Measurements from ENCODE around the gene GRM3. TPM values are rescaled to one million over a fixed set of nuclear protein-coding genes. Genes with fewer than 3 reads are reported as not detected.

The GRM3 gene
- total and polyA plus RNA-seq, 2 donors (not counting 3 experiments of a cell fraction or from before 2014, with no cell fraction given), result not detected

DNA sequence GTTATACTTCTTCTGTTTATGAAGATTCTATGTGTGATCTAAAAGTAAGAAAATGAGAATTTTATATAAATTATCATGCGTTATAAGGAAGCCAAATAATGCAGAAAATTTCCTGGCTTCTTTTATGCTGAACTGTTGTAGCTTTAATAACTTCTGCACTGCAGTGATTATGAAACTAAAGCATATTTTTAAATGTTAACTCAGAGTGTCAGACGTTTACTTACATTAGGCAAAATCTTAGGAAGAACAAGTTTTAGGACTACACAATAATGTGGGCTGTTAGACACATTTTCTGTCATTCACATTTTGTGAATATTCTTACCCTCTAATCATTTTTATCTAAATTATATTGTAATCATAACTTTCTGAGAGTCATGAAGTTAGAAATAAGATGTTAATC, 22.0 kb downstream of the GRM3 start:
- Histone ChIP-seq H3K4me2 (ENCODE audit: insufficient read depth, low read length) (no peak overlapping the region), H3K79me2 (ENCODE audit: control insufficient read depth, insufficient read depth, low read length) (no peaks in the 10 kb centered on the region), H3K27ac (ENCODE audit: insufficient read depth, low read depth, low read length) (no peak overlapping the region), H3K4me1 (ENCODE audit: control insufficient read depth, extremely low read depth, insufficient read depth, low read length) (no peaks in the 10 kb centered on the region), H3K9ac (replicated peaks; ENCODE audit: extremely low read depth, insufficient read depth, low read length) (no peak overlapping the region), H3K9me1 (replicated peaks; ENCODE audit: control insufficient read depth, extremely low read depth, insufficient read depth, low read length) (no peaks in the 10 kb centered on the region), H2AFZ (ENCODE audit: low read depth, low read length) (no peak overlapping the region), H3K27me3 (ENCODE audit: control insufficient read depth in 2 of 2, insufficient read depth in 2 of 2, low read length in 2 of 2) (no peaks in the 10 kb centered on the region), H3K9me3 (replicated peaks; ENCODE audit: control insufficient read depth, insufficient read depth, low read length) (no peaks in the 10 kb centered on the region), H3K4me3 (replicated peaks in 1 of 3; ENCODE audit: insufficient read depth in 1 of 3, low read depth in 1 of 3, low read length in 3 of 3) (no peak overlapping the region), H3K36me3 (ENCODE audit: control insufficient read depth in 2 of 2, extremely low read depth in 1 of 2, insufficient read depth in 2 of 2, low read length in 2 of 2) (no peaks in the 10 kb centered on the region), H4K20me1 (replicated peaks; ENCODE audit: control insufficient read depth, extremely low read depth, insufficient read depth, low read length) (no peaks in the 10 kb centered on the region)
- POLR2A ChIA-PET, result no interaction called here
- FAIRE-seq (no peak), DNase-seq (ENCODE audit: low read depth, low spot score) (no peak)
- BruUV-seq (replicated peaks), result no TSS peak
- intact Hi-C loops (cut with micrococcal nuclease) (no loop called here), dilution Hi-C loops (cut with MboI; ENCODE audit: extremely low pct_ligation_motif_present, low sequenced_read_pairs) (no loop called here)
- TF ChIP-seq GATA2 (IDR thresholded peaks at IDR 0.05; ENCODE audit: insufficient read depth, insufficient read length, low read depth, low read length) (no peak), POLR2A (IDR thresholded peaks at IDR 0.05; ENCODE audit: low read depth, low read length) (no peak), EZH2 (IDR thresholded peaks at IDR 0.05; ENCODE audit: borderline replicate concordance, low read depth, low read length, severe bottlenecking) (no peak)
- CTCF ChIA-PET, result no interaction called here

DNA sequence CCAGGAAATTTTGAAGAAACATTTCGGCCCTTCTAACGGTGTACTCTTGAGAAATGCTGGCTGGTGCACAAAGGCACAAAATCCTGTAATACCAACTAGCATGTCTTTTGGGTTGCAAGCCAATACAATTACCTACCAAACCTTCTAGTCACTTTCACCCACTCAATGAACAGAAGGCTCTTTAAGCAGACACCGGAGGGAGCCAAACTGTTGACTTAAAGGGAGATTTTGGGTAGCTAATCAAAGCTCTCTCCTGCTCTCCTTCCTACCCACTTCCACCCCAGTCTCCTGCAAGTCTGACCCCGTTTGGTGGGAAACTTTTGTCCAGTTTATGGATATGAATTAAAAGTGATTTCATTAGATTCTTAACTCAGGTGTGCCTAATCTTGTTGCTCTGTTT, 24.0 kb downstream of the GRM3 start:
- DNase-seq (ENCODE audit: low read depth, low spot score) (no peak), FAIRE-seq (no peak)
- no peaks in the 10 kb centered on the region for H4K20me1 ChIP-seq (replicated peaks; ENCODE audit: control insufficient read depth, extremely low read depth, insufficient read depth, low read length)
- H3K79me2 ChIP-seq (ENCODE audit: control insufficient read depth, insufficient read depth, low read length), result no peaks in the 10 kb centered on the region
- H3K4me1 ChIP-seq (ENCODE audit: control insufficient read depth, extremely low read depth, insufficient read depth, low read length), result no peaks in the 10 kb centered on the region
- intact Hi-C loops (cut with micrococcal nuclease), result no loop called here
- H3K4me2 ChIP-seq (ENCODE audit: insufficient read depth, low read length), result no peak overlapping the region
- dilution Hi-C loops (cut with MboI; ENCODE audit: extremely low pct_ligation_motif_present, low sequenced_read_pairs), result no loop called here
- no peaks in the 10 kb centered on the region for H3K27me3 ChIP-seq (ENCODE audit: control insufficient read depth in 2 of 2, insufficient read depth in 2 of 2, low read length in 2 of 2)
- no peaks in the 10 kb centered on the region for H3K9me3 ChIP-seq (replicated peaks; ENCODE audit: control insufficient read depth, insufficient read depth, low read length)
- ChIA-PET CTCF (no interaction called here), POLR2A (no interaction called here)
- no peak overlapping the region for H3K27ac ChIP-seq (ENCODE audit: insufficient read depth, low read depth, low read length)
- no peak for TF ChIP-seq CTCF (IDR thresholded peaks at IDR 0.05; ENCODE audit: extremely low read depth in 1 of 2, insufficient read depth in 1 of 2, low read depth in 1 of 2, low read length in 2 of 2)
- no peak for TF ChIP-seq FOS (IDR thresholded peaks at IDR 0.05; ENCODE audit: borderline replicate concordance, insufficient read depth, low read length)
- no peak for TF ChIP-seq POLR2AphosphoS5 (IDR thresholded peaks at IDR 0.05; ENCODE audit: insufficient read depth, low read depth, low read length)
- no peak for TF ChIP-seq POLR2A (IDR thresholded peaks at IDR 0.05; ENCODE audit: low read depth, low read length)
- TF ChIP-seq EZH2 (IDR thresholded peaks at IDR 0.05; ENCODE audit: borderline replicate concordance, low read depth, low read length, severe bottlenecking), result no peak
- no peak for TF ChIP-seq JUN (IDR thresholded peaks at IDR 0.05; ENCODE audit: borderline replicate concordance, insufficient read depth, insufficient read length, low read depth)
- no peak for TF ChIP-seq MAX (IDR thresholded peaks at IDR 0.05; ENCODE audit: insufficient read depth, insufficient read length)
- TF ChIP-seq MYC (IDR thresholded peaks at IDR 0.05; ENCODE audit: low read depth, low read length), result no peak
- no peak for TF ChIP-seq GATA2 (IDR thresholded peaks at IDR 0.05; ENCODE audit: insufficient read depth, insufficient read length, low read depth, low read length)
- no TSS peak for BruUV-seq (replicated peaks)
- no peak overlapping the region for H3K4me3 ChIP-seq (replicated peaks in 1 of 3; ENCODE audit: insufficient read depth in 1 of 3, low read depth in 1 of 3, low read length in 3 of 3)
- H3K9ac ChIP-seq (replicated peaks; ENCODE audit: extremely low read depth, insufficient read depth, low read length), result no peak overlapping the region
- H2AFZ ChIP-seq (ENCODE audit: low read depth, low read length), result no peak overlapping the region
- no peaks in the 10 kb centered on the region for H3K9me1 ChIP-seq (replicated peaks; ENCODE audit: control insufficient read depth, extremely low read depth, insufficient read depth, low read length)
- H3K36me3 ChIP-seq (ENCODE audit: control insufficient read depth in 2 of 2, extremely low read depth in 1 of 2, insufficient read depth in 2 of 2, low read length in 2 of 2), result no peaks in the 10 kb centered on the region
